ENCODE data around the gene ATP10A.

Gene ATP10A

GRCh38 chr15:25717457-25718168 is 145.5 kb downstream of the ATP10A start:
- no peak for DNase-seq

- no peak for DNase-seq
Observed at GRCh38 chr15:25717127-25717456, 146.0 kb downstream of the ATP10A start.

- no peak for DNase-seq
Observed at GRCh38 chr15:25716414-25717126, 146.6 kb downstream of the ATP10A start.

GRCh38 chr15:25715536-25716413 is 147.4 kb downstream of the ATP10A start:
- no peak for DNase-seq

- no peak for DNase-seq
Observed at GRCh38 chr15:25714538-25714840, 148.6 kb downstream of the ATP10A start.

GRCh38 chr15:25713736-25714537 is 149.2 kb downstream of the ATP10A start:
- DNase-seq = no peak

DNA sequence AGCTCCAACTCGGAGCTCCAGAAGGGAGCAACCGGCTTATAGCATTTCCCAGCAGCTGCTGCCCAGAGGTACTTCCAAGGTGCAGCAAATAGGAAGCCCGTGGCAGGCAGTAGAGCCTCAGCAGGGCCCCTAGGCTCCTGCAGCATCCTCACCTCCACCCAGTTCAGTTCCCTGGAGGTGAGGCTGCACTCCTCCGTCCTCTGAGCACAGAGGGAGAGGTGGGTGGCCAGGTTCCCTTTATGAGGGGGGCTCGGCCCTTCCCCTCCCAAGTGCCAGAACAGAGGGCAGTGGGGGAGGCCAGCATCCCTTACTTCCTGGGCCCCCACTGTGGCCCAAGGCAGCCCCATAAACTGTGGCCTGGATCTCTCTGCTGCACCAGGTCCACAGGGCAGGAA is 150.2 kb downstream of the ATP10A start:
- DNase-seq = no peak

DNA sequence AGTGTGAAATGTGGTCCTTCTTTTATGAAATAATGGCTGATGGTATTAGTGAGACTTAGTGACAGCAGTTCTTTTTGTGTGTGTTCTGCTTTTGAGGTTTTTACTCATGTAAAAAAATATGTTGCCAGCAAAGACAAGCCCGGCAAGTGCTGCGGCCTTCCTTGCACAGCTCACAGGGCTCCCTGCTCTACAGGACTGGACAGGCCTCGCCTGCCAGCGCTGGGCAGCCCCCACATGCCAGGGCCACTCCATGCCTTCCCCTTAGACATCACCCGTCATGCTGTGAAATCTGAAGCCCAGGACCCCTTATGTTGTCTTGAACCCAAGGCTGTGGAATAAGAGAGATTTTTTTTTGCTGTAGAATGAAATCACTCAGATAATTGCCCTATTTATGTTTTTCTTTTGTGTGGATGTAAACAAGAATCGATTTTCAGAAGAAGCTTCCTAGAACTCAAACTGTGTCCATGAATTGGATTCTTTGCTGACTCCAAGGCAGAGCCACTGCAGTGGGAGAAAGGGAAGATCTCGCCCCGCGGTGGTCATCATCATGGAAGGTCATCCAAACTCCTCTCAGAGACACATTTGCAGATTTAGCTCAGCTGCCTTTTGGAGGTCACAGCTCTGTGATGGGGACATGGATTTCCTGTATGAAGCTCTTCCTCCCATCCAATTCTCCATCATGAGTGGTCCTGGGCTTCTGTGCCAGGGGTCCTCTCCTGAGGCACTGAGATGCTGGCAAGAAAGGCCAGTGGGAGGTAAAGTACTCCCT is 150.8 kb downstream of the ATP10A start:
- DNase-seq = no peak

GRCh38 chr15:25711691-25712090 is 151.4 kb downstream of the ATP10A start:
- DNase-seq = no peak

- no peak for DNase-seq
Observed at GRCh38 chr15:25711164-25711563, 152.0 kb downstream of the ATP10A start.

- DNase-seq = peak; percentile 45
Observed at GRCh38 chr15:25710184-25710583, 152.9 kb downstream of the ATP10A start.

DNA sequence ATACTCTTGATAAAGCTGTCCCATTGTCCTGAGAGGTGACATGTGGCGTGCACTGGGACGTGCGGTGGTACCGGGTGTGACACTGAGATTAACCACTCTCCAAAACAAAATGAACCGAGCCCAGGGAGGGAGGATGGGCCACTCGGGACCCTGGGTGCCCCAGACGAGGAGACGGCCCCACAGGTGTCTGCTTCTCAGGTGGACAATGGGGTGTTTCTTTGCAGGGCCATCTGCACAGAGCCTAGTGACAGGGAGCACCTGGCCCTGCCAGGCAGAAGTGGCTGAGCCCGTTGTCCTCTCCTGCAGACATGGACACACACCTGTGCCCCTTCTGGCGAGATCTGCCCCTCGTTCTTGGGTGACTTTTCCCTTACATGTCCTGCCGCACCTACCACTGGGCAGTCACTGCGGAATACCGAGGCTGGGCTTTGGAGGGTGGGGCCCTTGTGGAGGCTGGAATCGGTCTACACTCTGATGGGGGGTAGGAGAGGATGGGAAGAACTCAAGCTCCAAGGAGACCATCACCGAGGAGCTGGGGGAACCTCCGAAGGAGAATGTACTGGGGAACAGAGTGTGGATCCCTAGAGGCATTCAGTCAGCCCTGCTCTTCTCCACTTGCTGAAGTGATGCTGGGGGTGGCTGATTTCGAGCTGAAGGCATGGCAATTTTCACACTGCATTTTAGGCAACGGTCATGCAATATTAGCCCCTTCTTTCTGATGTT is 153.5 kb downstream of the ATP10A start:
- DNase-seq = no peak

DNA sequence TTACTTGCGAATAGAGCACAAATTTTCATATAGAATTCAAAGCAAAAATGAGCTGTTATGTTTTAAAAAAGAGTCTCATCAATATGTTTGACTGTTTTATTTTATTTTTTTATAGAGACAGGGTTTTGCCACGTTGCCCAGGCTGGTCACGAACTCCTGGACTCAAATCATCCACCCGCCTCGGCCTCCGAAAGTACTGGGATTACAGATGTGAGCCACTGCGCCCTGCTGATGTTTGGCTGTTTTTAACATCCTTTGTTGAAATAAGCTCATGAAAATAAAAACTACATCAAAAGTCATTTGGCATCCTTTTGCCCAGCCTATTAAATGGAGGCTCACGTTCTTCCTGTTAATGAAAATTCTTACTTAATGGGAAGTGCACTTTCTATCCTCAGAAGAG is 154.7 kb downstream of the ATP10A start:
- no peak for DNase-seq

DNA sequence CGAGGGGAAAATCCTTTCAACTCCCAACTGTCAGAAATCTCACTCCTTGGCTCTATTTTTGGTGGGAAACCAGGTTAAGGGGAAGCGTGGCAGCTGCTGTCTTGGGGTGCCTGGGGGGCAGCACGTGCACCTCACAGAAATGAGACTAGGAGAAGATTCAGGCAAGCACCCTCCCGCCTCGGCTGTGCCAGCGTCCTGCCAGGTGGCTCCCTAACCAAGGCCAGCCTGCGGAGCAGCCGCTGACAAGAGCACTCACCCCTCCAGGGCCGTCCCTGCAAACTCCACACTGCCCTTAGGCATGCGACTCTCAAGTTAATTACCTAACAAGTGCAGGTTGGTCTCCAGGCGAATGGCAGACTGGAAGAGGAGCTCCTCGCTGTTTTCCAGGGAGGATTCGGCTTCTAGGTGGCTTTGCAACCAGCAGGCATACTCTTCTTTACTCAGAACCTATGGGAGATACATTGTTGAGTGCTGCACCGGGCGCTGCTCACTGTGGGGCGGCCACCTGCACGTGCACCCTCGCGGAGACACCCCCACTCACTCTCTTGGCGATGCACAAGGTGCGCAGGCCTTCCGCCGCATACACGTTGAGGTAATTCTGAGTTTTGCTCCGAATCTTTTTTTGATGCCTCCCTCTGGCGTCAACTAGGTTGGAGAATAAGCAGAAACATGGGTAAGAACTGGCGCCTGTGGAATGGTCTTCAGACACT is 155.3 kb downstream of the ATP10A start:
- DNase-seq = no peak

DNA sequence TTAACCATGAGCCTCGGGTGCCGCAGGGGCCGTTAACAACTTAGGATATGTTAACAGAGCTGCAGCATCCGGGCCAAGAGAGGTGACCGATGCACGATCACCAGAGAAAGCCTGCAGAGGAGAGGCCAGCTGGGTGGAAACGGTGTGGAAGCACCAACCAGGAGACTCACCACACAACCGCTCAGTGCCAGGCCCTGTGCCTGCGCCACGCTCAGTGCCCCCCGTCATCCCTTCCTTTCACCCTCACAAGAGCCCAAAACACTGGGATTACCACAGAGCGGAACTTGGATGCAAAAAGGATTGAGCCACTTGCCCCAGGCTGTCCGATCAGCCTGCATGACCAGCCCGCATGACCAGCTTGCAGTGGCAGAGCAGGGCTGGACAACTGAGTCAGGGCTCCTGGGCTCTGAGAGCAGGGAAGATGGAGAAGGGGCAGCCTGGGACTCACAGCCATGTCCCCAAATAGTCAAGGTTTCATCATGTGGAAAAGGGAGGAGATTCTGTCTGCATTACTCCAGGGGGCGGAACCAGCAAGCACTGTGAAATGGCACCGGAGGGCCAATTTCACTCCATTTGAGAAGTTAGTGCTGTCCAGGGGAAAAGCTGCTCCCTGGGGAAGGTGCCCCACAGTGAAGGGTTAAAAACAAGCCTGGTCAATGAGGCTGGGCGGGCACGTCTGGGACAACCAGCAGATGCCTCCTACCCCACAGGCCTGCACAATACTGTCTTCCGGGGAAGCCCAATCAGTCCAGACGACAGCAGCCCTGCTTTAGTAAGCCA is 156.8 kb downstream of the ATP10A start:
- DNase-seq = no peak

DNA sequence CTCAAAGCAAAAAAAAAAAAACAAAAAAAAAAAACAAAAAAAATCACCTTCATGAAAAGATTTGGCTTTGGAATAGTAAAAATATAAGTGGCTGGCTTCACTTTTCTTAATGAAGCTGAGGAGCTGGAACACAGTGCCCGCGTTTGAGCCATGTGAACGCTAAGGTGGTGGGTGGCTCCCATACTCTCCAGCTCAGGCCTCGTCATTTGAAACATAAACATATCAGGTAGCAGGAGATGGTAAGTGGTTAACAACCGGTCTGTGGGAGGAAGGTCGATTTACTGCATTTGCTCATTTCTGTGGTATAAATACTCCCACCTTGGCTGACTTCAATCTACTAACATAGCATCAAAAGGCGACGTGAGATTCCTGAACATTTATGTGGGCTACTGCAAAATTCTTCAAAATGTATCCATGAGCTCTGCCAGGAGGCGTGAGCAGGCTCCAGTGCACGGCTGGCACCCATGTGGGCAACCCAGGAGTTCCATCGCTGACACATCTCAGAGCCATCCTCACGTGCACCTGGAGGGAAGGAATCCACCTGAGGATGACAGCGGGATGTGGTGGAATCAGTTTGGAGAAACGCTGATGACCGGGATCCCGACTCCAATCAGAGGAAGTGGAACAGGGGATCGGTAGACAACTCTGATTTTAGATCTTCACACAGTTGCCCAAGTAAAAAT is 157.6 kb downstream of the ATP10A start:
- DNase-seq = no peak

DNA sequence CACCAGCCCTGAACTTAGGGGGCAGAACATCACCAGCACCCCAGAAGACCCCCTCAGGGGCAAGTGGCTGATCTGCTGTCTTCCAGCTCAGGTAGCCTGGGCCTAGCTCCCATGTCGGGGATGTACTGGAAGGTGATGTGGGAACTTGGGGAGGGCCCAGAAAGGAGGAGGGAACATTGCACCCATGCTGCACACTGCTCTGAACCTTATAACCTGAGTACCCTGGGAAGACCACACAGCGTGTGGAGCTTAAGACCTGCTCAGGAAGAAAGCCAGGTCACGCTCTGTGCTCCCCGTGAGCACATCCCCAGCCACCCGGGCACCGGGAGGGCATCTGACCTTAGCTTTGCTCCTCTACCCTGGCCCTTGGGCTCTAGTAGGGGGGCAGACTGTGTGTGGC is 159.4 kb downstream of the ATP10A start:
- no peak for DNase-seq

DNA sequence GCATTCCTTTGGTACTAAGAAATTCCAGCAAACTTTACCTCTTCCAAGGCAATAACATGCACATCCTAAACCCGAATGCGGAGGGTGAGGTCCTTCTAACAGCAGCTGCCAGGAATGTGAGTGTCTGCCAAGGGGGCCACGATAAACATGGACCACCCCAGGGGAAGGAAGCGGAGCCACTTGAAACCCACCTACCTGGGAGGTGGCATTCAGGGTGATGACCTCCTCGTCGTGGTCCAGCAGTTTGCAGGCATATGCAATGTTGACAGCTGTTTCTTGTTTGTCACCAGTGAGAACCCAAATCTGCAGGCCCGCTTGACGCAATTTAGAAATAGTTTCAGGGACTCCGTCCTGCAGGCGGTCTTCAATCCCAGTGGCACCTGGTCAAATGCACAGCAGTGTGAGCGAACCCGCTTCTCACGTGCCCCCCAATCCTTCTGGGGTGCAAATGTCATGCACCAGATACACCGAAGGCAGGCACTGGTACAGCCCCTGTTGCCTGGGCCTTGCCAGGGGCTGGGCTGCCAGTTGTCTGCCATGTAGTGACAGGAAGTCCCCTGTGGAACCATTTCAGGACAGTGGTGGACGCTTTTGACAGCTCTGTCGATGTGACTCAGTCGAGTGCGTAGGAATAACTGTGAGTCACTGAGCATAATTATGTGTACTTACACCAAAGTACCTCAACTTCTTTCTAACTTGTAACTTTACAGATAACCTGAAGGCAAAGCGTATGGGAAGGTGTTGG is 161.2 kb downstream of the ATP10A start:
- DNase-seq = no peak

GRCh38 chr15:25700916-25701315 is 162.2 kb downstream of the ATP10A start:
- no peak for DNase-seq

Measured in suppressor macrophage treated with lipopolysaccharide for 4 hours (primary cell).